Mucosa of descending colon (tissue), 3 donors: ENCODE measurements around the gene LRCH1. TPM values are rescaled to one million over a fixed set of nuclear protein-coding genes. Genes with fewer than 3 reads are reported as not detected.

Experiments
- ATAC-seq: fragments of 200-7000 bp; cut with Tn5 transposase; one replicate; pipeline ENCODE4 v1.9.1; 2020; ENCODE audit warnings: mild to moderate bottlenecking, moderate library complexity
- DNase-seq, 3 donors: peaks; one replicate each; pipeline ENCODE4 v3.0.0-alpha.2; 2020
- H3K36me3 ChIP-seq: fragments of 200-600 bp; one replicate; pipeline ENCODE4 v1.8.0; 2021; ENCODE audit warnings: low read depth, mild to moderate bottlenecking
- H3K4me1 ChIP-seq: fragments of 200-600 bp; one replicate; pipeline ENCODE4 v1.8.0; 2021; ENCODE audit warnings: low read depth, mild to moderate bottlenecking
- H3K4me3 ChIP-seq: fragments of 200-600 bp; one replicate; pipeline ENCODE4 v1.8.0; 2021; ENCODE audit warnings: mild to moderate bottlenecking
- H3K9me3 ChIP-seq: fragments of 200-600 bp; one replicate; pipeline ENCODE4 v1.8.0; 2021; ENCODE audit warnings: mild to moderate bottlenecking
- intact Hi-C, 2 donors: fragments of 100-400 bp; cut with DNase I in 1 of 2; cut with micrococcal nuclease in 1 of 2; formaldehyde crosslinking; loops; one replicate each; pipeline versions ENCODE4 v1.11.0 to v1.11.1; 2022; cut with DNase I, micrococcal nuclease
- total RNA-seq, 3 donors: library from RNA; stranded (reverse); fragmentation: NEBNext Ultra II Directional in 2 of 3; extraction: Animal tissue kit (Norgen Biotek cat#: 25700) in 2 of 3; gene quantifications; one replicate each; pipeline versions ENCODE4 v1.2.1 to v1.2.4, GENCODE V29; 2021 to 2023
- TF ChIP-seq, protein P1 (sequence below): fragments of 200-600 bp; IDR thresholded peaks from one replicate; pipeline ENCODE4 v1.8.0; 2022; ENCODE audit warnings: antibody characterized with exemption, mild to moderate bottlenecking
- donor health status: DM: no; HTN: no; CAD: no; lungs with moderate emphysema.
- donor health status: DM: no; HTN: no; CAD: no.
- donor health status: DM: no; HTN: yes; CAD: no.

The LRCH1 gene
- total RNA-seq, 3 donors from 2014 or later = 13.4 to 44.1 (median 16.1) TPM

DNA sequence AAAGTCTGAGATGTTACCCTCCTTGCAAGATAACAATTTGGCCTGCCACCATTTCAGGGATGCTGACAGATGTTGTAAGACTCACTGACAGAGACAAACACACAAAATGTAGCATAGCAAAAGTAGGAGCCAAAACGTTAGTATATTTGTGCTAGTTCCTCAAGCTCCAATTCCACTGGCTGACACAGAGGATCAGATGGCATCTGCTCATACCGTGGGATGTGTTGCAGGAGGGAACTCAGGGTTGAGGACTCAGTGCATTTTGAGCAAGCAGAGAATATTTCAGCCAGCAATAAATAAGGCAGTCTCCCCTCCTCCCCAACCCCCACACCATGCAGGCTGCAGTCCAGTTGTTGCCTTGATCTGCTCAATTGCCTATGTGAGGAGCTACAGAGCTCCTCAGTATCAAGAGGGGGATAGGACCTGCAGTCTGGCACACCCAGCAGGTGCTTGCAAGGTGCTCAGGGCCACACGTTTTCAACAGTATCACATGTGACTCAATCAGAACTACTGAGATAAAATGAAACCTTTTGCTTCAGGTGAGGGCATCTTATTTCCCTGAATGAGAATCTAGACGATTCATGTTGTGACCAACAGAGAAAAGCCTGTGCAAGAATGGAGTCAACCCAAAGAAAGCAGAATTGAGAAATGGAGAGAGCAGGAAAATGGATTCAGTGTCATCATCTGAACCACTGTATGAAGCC, 23.6 kb upstream of the LRCH1 start:
- TF ChIP-seq, protein P1, sequence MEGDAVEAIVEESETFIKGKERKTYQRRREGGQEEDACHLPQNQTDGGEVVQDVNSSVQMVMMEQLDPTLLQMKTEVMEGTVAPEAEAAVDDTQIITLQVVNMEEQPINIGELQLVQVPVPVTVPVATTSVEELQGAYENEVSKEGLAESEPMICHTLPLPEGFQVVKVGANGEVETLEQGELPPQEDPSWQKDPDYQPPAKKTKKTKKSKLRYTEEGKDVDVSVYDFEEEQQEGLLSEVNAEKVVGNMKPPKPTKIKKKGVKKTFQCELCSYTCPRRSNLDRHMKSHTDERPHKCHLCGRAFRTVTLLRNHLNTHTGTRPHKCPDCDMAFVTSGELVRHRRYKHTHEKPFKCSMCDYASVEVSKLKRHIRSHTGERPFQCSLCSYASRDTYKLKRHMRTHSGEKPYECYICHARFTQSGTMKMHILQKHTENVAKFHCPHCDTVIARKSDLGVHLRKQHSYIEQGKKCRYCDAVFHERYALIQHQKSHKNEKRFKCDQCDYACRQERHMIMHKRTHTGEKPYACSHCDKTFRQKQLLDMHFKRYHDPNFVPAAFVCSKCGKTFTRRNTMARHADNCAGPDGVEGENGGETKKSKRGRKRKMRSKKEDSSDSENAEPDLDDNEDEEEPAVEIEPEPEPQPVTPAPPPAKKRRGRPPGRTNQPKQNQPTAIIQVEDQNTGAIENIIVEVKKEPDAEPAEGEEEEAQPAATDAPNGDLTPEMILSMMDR = no peak
- Histone ChIP-seq H3K9me3 (no peaks in the 10 kb centered on the region), H3K36me3 (no peaks in the 10 kb centered on the region), H3K4me1 (no peaks in the 10 kb centered on the region), H3K4me3 (no peak overlapping the region)
- no peak for DNase-seq
- no peak for ATAC-seq
- intact Hi-C loops = no loop called here

GRCh38 chr13:46530084-46530935, 22.7 kb upstream of the LRCH1 start:
- TF ChIP-seq, protein P1 = no peak
- no peaks in the 10 kb centered on the region for H3K36me3 ChIP-seq
- ATAC-seq (no peak), DNase-seq (no peak)
- H3K4me3 ChIP-seq = no peak overlapping the region
- H3K4me1 ChIP-seq = no peaks in the 10 kb centered on the region
- H3K9me3 ChIP-seq = no peaks in the 10 kb centered on the region
- intact Hi-C loops = no loop called here

- Histone ChIP-seq H3K4me1 (no peaks in the 10 kb centered on the region), H3K9me3 (no peaks in the 10 kb centered on the region), H3K36me3 (no peaks in the 10 kb centered on the region), H3K4me3 (no peak overlapping the region)
- intact Hi-C loops = no loop called here
- DNase-seq (no peak), ATAC-seq (no peak)
- TF ChIP-seq, protein P1 = no peak
Observed at GRCh38 chr13:46531953-46532352, 21.0 kb upstream of the LRCH1 start.

- TF ChIP-seq, protein P1 = no peak
- DNase-seq = no peak
- H3K36me3 ChIP-seq = no peaks in the 10 kb centered on the region
Observed at GRCh38 chr13:46535002-46535401, 18.0 kb upstream of the LRCH1 start.

DNA sequence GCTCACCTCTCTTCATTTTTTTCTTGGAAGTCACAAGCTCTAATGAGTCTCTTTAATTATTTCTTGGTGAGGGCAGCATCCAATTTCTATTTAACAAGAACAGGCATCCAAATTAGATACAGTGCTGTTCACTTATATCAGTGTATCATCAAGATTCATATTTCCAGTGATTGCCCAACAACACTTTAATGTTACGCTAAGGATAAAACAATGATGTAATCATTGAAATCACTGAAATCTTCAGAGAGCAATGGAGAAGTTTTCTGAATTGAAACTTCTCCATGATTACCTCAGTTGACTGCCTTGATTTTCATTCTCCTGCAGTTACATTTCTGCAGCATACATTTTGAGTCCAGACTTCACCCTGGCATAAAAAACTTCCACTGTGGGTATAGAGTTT, 17.1 kb upstream of the LRCH1 start:
- Histone ChIP-seq H3K9me3 (no peaks in the 10 kb centered on the region), H3K36me3 (no peaks in the 10 kb centered on the region), H3K4me3 (no peak overlapping the region), H3K4me1 (no peaks in the 10 kb centered on the region)
- ATAC-seq (no peak), DNase-seq (no peak)
- intact Hi-C loops = no loop called here
- TF ChIP-seq, protein P1 = no peak

More at GRCh38 chr13:46535002-46535401, 18.0 kb upstream of the LRCH1 start:
- H3K4me3 ChIP-seq = no peak overlapping the region
- ATAC-seq = no peak
- H3K9me3 ChIP-seq = no peaks in the 10 kb centered on the region
- intact Hi-C loops = no loop called here
- H3K4me1 ChIP-seq = no peaks in the 10 kb centered on the region
